GM12873 (cell line): ENCODE results near the gene ATP2A1.

Experiments
- CTCF ChIP-seq: IDR thresholded peaks from 2 replicates; pipeline ENCODE4 v1.5.1; 2012; ENCODE audit warnings: low read depth, mild to moderate bottlenecking, moderate library complexity, low read length, control low read depth; ENCODE audit not compliant: insufficient read depth; ENCODE audit errors: missing control alignments

The ATP2A1 gene

GRCh38 chr16:28886945-28887344 lies 8.7 kb downstream of the ATP2A1 start:
- no peak for TF ChIP-seq CTCF

GRCh38 chr16:28891964-28892890 lies 13.9 kb downstream of the ATP2A1 start:
- TF ChIP-seq CTCF = no peak

- no peak for TF ChIP-seq CTCF
These were observed 15.0 kb downstream of the ATP2A1 start for GRCh38 chr16:28893291-28893690.

GRCh38 chr16:28895609-28896008 lies 17.3 kb downstream of the ATP2A1 start:
- no peak for TF ChIP-seq CTCF

GRCh38 chr16:28897826-28898225 lies 19.5 kb downstream of the ATP2A1 start:
- no peak for TF ChIP-seq CTCF

- TF ChIP-seq CTCF = no peak
These were observed 20.0 kb downstream of the ATP2A1 start for GRCh38 chr16:28898266-28898665.

GRCh38 chr16:28898942-28899341 lies 20.7 kb downstream of the ATP2A1 start:
- TF ChIP-seq CTCF = no peak
